ENCODE data around the gene LDAF1. TPM values are rescaled to one million over a fixed set of nuclear protein-coding genes. Genes with fewer than 3 reads are reported as not detected.

Gene LDAF1
- total RNA-seq, 1 donor: 47.9 TPM

GRCh38 chr16:21172650-21173049 is 14.2 kb downstream of the LDAF1 start:
- no peak for TF ChIP-seq CTCF (IDR thresholded peaks at IDR 0.05; ENCODE audit: insufficient read depth, low read depth, low read length)
- DNase-seq (ENCODE audit: low read depth): no peak
- no peak overlapping the region for H3K4me3 ChIP-seq (ENCODE audit: low read depth, low read length)

- TF ChIP-seq CTCF (IDR thresholded peaks at IDR 0.05; ENCODE audit: insufficient read depth, low read depth, low read length): no peak
- H3K4me3 ChIP-seq (ENCODE audit: low read depth, low read length): no peak overlapping the region
- DNase-seq (ENCODE audit: low read depth): no peak
Observed at GRCh38 chr16:21175397-21175796, 16.9 kb downstream of the LDAF1 start.

- no peak overlapping the region for H3K4me3 ChIP-seq (ENCODE audit: low read depth, low read length)
Observed at GRCh38 chr16:21179126-21179982, 20.9 kb downstream of the LDAF1 start.

GRCh38 chr16:21179983-21180365 is 21.5 kb downstream of the LDAF1 start:
- no peak for TF ChIP-seq CTCF (IDR thresholded peaks at IDR 0.05; ENCODE audit: insufficient read depth, low read depth, low read length)
- DNase-seq (ENCODE audit: low read depth): no peak

More at GRCh38 chr16:21179126-21179982, 20.9 kb downstream of the LDAF1 start:
- DNase-seq (ENCODE audit: low read depth): peak; percentile 12
- TF ChIP-seq CTCF (IDR thresholded peaks at IDR 0.05; ENCODE audit: insufficient read depth, low read depth, low read length): no peak

GRCh38 chr16:21183995-21184394 is 25.5 kb downstream of the LDAF1 start:
- no peak overlapping the region for H3K4me3 ChIP-seq (ENCODE audit: low read depth, low read length)
- TF ChIP-seq CTCF (IDR thresholded peaks at IDR 0.05; ENCODE audit: insufficient read depth, low read depth, low read length): no peak
- DNase-seq (ENCODE audit: low read depth): no peak

More at GRCh38 chr16:21179983-21180365, 21.5 kb downstream of the LDAF1 start:
- no peak overlapping the region for H3K4me3 ChIP-seq (ENCODE audit: low read depth, low read length)

- no peak for DNase-seq (ENCODE audit: low read depth)
- TF ChIP-seq CTCF (IDR thresholded peaks at IDR 0.05; ENCODE audit: insufficient read depth, low read depth, low read length): no peak
- no peak overlapping the region for H3K4me3 ChIP-seq (ENCODE audit: low read depth, low read length)
Observed at GRCh38 chr16:21184834-21185233, 26.4 kb downstream of the LDAF1 start.

All from fibroblast of villous mesenchyme (primary cell).